HG02588 (cell line): ENCODE measurements around the gene SNCAIP.

Experiments
- ATAC-seq: cut with Tn5 transposase; IDR thresholded peaks from one replicate; pipeline ENCODE4 v1.9.1; 2021; ENCODE audit warnings: mild to moderate bottlenecking, moderate library complexity; ENCODE audit not compliant: unreplicated experiment

Gene SNCAIP

GRCh38 chr5:122421374-122422079 lies 109.5 kb downstream of the SNCAIP start:
- ATAC-seq: peak; percentile 86

GRCh38 chr5:122423221-122423620 lies 111.2 kb downstream of the SNCAIP start:
- no peak for ATAC-seq

GRCh38 chr5:122424132-122424531 lies 112.1 kb downstream of the SNCAIP start:
- ATAC-seq: no peak

GRCh38 chr5:122426301-122426700 lies 114.3 kb downstream of the SNCAIP start:
- no peak for ATAC-seq

GRCh38 chr5:122427621-122428020 lies 115.6 kb downstream of the SNCAIP start:
- ATAC-seq: no peak

GRCh38 chr5:122429545-122430318 lies 117.7 kb downstream of the SNCAIP start:
- no peak for ATAC-seq

- ATAC-seq: no peak
These were observed 118.2 kb downstream of the SNCAIP start for GRCh38 chr5:122430319-122430586.

- ATAC-seq: no peak
These were observed 119.3 kb downstream of the SNCAIP start for GRCh38 chr5:122431298-122431697.

GRCh38 chr5:122434205-122434970 lies 122.4 kb downstream of the SNCAIP start:
- no peak for ATAC-seq

GRCh38 chr5:122435234-122435633 lies 123.2 kb downstream of the SNCAIP start:
- ATAC-seq: no peak

- ATAC-seq: no peak
These were observed 123.7 kb downstream of the SNCAIP start for GRCh38 chr5:122435761-122436160.

GRCh38 chr5:122436615-122437014 lies 124.6 kb downstream of the SNCAIP start:
- no peak for ATAC-seq

GRCh38 chr5:122439645-122440044 lies 127.6 kb downstream of the SNCAIP start:
- no peak for ATAC-seq

GRCh38 chr5:122442938-122443337 lies 130.9 kb downstream of the SNCAIP start:
- ATAC-seq: no peak

- no peak for ATAC-seq
These were observed 132.4 kb downstream of the SNCAIP start for GRCh38 chr5:122444411-122444810.

GRCh38 chr5:122445070-122445469 lies 133.0 kb downstream of the SNCAIP start:
- ATAC-seq: no peak

- no peak for ATAC-seq
These were observed 135.0 kb downstream of the SNCAIP start for GRCh38 chr5:122447072-122447471.

GRCh38 chr5:122447879-122448278 lies 135.8 kb downstream of the SNCAIP start:
- no peak for ATAC-seq

- no peak for ATAC-seq
These were observed 142.5 kb downstream of the SNCAIP start for GRCh38 chr5:122454541-122454940.

GRCh38 chr5:122455939-122456338 lies 143.9 kb downstream of the SNCAIP start:
- no peak for ATAC-seq

GRCh38 chr5:122457178-122457826 lies 145.3 kb downstream of the SNCAIP start:
- ATAC-seq: no peak
